Activated naive CD8-positive, alpha-beta T cell (primary cell): ENCODE data around the gene IGFBP1.

ENCODE experiments used
- H3K27ac Mint-ChIP-seq: one replicate; pipeline ENCODE4 v1.8.0; 2021; ENCODE audit warnings: mixed read lengths
- H3K27me3 Mint-ChIP-seq: one replicate; pipeline ENCODE4 v1.8.0; 2021; ENCODE audit warnings: mixed read lengths
- H3K36me3 Mint-ChIP-seq: one replicate; pipeline ENCODE4 v1.8.0; 2021; ENCODE audit warnings: mixed read lengths
- H3K4me1 Mint-ChIP-seq: one replicate; pipeline ENCODE4 v1.8.0; 2021; ENCODE audit warnings: low read depth, mixed read lengths
- H3K4me3 Mint-ChIP-seq: one replicate; pipeline ENCODE4 v1.8.0; 2021; ENCODE audit warnings: mild to moderate bottlenecking, mixed read lengths
- H3K9me3 Mint-ChIP-seq: one replicate; pipeline ENCODE4 v1.8.0; 2021; ENCODE audit warnings: low read depth, mixed read lengths

Gene IGFBP1

DNA sequence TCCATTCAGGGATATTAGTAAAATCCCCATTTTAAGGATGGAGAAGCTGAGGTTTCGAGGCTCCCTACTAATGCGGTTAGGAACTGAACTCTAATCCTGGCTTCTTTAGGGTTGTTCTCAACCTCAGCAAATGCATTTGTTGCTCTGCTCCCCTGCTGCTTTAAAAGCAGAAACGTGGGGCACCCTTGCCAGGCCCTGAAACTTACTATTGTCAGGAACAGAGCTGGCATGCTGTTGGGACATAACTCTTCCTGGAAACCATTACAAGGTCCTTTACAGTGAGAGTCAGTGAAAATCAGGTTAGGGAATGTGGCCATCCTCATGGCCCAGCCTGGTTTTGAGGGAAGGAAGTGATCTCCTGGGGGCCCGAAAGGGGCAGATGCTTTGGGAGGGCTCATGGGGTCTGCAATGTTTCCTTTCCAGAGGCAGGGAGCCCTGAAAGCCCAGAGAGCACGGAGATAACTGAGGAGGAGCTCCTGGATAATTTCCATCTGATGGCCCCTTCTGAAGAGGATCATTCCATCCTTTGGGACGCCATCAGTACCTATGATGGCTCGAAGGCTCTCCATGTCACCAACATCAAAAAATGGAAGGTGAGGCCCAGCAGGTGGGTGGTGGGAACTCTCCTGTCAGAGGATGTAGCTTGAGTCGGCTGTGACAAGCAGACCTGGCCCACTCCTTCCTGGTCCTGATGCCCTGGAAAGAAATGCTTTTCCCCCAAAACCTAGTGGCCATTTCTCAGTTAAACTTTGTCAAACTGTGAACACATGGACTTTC lies 2.0 kb downstream of the IGFBP1 start:
- Mint-ChIP-seq H3K27me3 (peaks cover 42% of the 10 kb centered on the region), H3K27ac (no peak overlapping the region), H3K9me3 (no peaks in the 10 kb centered on the region), H3K36me3 (no peaks in the 10 kb centered on the region), H3K4me1 (peaks cover 5% of the 10 kb centered on the region), H3K4me3 (no peak overlapping the region)

DNA sequence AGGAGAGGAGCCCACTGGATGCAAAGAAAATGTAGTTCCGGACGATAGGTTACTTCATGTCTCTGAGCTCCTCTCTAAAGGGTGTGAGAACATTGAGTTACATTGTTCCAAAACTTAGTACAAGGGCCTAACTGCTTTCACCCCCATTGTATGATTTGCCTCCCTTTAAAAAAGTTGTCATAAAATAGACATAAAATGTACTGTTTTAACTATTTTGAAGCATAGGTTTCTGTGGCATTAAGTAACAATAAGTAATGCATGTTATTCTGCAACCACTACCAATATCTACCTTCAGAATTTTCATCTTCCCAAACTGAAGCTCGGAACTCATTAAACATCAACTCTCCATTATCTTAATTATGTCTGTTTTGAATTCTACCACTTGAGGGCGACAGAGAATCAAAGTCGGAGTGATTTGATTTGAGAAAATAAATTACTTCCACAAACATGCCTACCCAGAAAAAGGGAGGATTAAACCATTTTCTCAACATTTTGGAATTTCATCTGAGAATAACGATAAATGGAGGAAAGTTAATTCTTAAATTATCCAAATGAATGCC lies 2.7 kb downstream of the IGFBP1 start:
- Mint-ChIP-seq H3K27ac (no peak overlapping the region), H3K27me3 (peaks cover 35% of the 10 kb centered on the region), H3K4me1 (peaks cover 5% of the 10 kb centered on the region), H3K36me3 (no peaks in the 10 kb centered on the region), H3K4me3 (no peak overlapping the region), H3K9me3 (no peaks in the 10 kb centered on the region)

DNA sequence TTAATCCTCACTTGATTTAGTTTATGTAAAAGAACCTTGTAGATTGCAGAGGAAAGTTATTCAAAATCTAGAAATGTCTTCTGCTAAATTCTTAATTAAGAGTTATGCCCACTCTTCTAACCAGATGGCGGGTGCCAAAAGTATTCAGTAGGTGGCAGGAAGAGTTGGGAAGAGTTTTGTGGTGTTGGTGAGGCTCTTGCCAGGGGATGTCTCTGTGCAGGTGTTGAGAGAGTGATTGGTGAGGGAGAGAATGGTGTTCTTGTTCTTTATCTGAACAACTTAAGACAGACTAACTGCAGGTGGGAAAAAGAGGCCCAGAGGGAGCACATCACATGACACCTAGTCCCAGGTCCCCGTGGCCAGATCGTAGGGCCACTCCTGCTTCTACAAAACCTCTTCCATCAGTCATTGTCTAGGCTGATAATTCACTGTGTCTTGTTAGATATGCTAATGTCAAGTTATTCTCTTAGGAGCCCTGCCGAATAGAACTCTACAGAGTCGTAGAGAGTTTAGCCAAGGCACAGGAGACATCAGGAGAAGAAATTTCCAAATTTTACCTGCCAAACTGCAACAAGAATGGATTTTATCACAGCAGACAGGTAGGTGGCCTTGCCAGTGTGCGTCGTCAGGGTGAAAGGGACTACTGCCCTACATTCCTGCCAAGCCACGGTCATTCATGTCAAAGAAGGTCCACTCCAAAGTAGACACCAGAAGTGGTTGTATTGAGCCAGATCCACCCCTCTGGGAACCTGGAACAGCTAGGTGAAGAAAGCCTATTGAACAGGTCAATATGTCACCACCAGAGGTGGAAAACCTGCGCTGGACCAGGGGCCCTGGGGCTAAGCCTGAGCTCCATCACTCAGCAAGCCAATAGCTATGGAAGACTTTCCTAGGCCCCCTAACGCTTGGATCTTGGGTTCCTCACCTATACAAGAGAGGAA lies 3.4 kb downstream of the IGFBP1 start:
- Mint-ChIP-seq H3K27me3 (peaks cover 36% of the 10 kb centered on the region), H3K4me1 (peaks cover 5% of the 10 kb centered on the region), H3K9me3 (no peaks in the 10 kb centered on the region), H3K4me3 (no peak overlapping the region), H3K27ac (no peak overlapping the region), H3K36me3 (no peaks in the 10 kb centered on the region)

DNA sequence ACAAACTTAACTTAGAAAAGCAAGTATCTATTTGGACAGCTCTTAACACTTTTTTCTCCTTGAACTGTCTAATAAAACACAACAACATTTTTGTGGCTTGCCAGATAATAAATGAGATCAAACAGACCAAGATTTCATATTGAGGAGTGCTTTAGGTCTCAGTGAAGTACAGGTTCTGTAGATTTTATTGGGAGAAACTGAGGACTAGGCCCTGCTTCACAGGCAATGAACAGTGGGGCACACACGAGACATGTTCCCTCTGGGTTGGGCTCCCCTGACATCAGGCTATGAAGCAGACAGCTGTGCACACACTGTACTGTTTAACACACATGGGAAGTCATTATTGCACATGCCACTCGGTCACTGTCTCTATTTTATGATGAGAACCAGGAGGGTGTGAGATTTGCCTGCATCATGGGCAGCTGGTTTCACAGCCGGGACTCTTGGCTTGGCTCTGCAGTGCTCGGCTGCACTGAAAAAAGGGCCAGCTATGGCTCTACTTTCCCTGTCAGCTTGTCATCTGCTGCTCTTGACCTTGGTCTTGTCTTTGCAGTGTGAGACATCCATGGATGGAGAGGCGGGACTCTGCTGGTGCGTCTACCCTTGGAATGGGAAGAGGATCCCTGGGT lies 4.2 kb downstream of the IGFBP1 start:
- Mint-ChIP-seq H3K9me3 (no peaks in the 10 kb centered on the region), H3K4me3 (no peak overlapping the region), H3K27me3 (peaks cover 32% of the 10 kb centered on the region), H3K36me3 (no peaks in the 10 kb centered on the region), H3K4me1 (peaks cover 5% of the 10 kb centered on the region), H3K27ac (no peak overlapping the region)

DNA sequence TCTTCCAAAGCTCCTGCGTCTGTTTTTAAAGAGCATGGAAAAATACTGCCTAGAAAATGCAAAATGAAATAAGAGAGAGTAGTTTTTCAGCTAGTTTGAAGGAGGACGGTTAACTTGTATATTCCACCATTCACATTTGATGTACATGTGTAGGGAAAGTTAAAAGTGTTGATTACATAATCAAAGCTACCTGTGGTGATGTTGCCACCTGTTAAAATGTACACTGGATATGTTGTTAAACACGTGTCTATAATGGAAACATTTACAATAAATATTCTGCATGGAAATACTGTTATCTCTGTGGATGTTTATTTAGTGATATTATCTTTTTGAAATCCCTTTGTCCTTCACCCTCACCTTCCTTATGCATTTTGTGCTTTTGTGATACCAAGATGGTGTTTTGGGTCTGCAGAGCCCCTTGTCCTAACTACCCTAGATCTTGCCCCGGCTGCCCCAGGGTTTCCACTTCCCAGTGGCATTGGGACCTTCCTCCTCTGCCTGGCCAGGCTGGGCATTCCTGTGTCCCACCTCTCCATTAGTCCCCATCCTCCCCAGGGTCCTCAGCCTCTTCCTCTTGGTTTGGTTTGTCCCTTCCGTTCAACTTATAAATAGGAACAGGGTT lies 5.2 kb downstream of the IGFBP1 start:
- H3K4me1 Mint-ChIP-seq: no peaks in the 10 kb centered on the region
- peaks cover 30% of the 10 kb centered on the region for H3K27me3 Mint-ChIP-seq
- H3K4me3 Mint-ChIP-seq: no peak overlapping the region
- no peaks in the 10 kb centered on the region for H3K36me3 Mint-ChIP-seq
- H3K9me3 Mint-ChIP-seq: no peaks in the 10 kb centered on the region
- no peak overlapping the region for H3K27ac Mint-ChIP-seq

DNA sequence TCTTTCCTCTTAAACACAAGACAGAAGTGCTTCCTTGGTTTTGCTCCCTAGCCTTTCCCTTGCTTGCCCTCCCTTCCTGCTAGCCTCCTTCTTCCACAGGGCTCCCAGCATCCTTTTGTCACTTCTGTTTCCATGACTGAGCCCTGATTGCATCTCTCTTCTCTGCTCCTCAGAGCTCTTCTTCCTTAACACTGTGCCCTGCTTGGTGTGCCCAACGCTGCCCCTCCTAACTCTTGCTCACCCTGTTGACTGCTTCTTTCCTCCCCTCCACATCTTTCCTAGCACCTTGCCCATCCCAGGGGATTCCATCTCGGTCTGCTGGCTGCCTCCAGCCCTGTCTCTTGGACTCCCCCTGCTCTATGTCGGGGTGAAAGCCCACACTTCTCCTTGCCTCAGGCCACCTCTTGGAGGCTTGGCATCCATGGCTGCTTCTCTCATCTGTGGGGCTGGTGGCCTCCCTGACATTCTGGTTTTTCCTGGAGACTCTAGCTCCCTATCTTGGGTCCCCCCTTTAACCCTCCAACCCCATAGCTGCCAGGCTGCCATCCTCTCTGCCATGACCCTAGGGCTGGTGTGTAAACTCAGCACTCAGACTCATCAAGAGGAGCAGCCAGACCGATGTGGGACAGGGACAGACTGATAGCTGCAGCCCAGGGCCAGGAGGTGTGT lies 5.8 kb downstream of the IGFBP1 start:
- no peaks in the 10 kb centered on the region for H3K9me3 Mint-ChIP-seq
- no peak overlapping the region for H3K27ac Mint-ChIP-seq
- H3K4me1 Mint-ChIP-seq: no peaks in the 10 kb centered on the region
- no peak overlapping the region for H3K4me3 Mint-ChIP-seq
- no peaks in the 10 kb centered on the region for H3K36me3 Mint-ChIP-seq
- H3K27me3 Mint-ChIP-seq: peaks cover 30% of the 10 kb centered on the region

DNA sequence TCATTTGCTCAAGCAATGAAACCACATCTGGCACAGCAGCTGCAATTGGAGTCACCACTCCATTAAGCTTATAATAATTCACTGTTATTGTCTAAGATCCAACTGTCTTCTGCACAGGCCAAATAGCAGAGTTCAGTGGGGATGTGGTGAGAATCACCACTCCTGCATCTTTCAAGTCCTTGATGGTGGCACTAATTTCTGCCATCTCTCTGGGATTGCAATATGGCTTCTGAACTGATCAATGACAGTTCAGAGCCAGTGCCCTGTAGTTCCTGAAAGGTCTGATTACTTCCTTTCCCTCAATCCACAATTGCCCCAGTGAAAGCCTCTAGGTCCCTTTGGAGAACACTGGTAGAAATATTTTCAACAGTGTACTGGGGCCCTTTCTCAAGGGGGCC lies 6.4 kb downstream of the IGFBP1 start:
- Mint-ChIP-seq H3K4me1 (no peaks in the 10 kb centered on the region), H3K27me3 (peaks cover 27% of the 10 kb centered on the region), H3K4me3 (no peak overlapping the region), H3K9me3 (no peaks in the 10 kb centered on the region), H3K27ac (no peak overlapping the region), H3K36me3 (no peaks in the 10 kb centered on the region)

DNA sequence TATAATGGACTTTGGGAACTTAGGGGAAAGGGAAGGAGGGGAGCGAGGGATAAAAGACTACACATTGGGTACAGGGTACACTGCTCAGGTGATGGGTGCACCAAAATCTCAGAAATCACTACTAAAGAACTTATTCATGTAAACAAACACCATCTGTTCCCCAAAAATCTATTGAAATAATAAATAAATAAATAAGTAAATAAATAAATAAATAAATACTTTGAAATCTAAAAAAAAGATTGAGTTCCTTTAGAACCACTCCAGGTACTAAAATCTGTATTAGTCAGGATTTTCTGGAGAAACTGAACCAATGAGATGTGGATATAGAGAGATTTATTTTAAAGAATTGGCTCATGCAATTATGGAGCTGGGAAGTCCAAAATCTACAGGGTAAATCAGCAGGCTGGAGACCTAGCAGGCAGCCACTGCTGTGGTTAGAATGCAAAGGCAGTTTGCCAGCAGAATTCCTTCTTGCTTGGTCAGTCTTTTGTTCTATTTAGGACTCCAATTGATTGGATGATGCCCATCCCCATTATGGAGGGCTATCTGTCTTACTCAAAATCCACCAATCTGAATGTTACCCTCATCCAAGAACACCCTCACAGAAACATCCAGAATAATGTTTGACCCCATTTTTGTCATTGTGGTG lies 8.9 kb downstream of the IGFBP1 start:
- peaks cover 28% of the 10 kb centered on the region for H3K27me3 Mint-ChIP-seq

DNA sequence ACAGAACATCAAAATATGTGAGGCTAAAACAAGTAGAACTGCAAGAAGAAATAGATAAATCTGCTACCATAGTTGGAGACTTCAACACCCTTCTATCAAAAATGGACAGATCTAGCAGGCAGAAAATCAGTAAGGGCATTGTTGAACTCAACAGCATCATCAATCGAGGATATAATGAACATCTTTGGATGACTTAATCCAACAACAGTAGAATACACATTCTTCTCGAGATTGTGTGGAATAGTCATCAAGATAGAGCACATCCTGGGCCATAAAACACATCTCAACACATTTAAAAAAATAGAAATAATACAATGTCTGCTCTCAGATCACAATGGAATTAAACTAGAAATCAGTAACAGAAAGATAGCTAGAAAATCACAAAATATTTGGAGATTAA lies 9.9 kb downstream of the IGFBP1 start:
- H3K27me3 Mint-ChIP-seq: peaks cover 25% of the 10 kb centered on the region
- H3K36me3 Mint-ChIP-seq: no peaks in the 10 kb centered on the region
- H3K4me1 Mint-ChIP-seq: no peaks in the 10 kb centered on the region
- H3K27ac Mint-ChIP-seq: no peak overlapping the region
- H3K9me3 Mint-ChIP-seq: peaks cover 3% of the 10 kb centered on the region
- no peak overlapping the region for H3K4me3 Mint-ChIP-seq

More for the DNA sequence above, 8.9 kb downstream of the IGFBP1 start:
- Mint-ChIP-seq H3K4me1 (no peaks in the 10 kb centered on the region), H3K9me3 (no peaks in the 10 kb centered on the region), H3K4me3 (no peak overlapping the region), H3K27ac (no peak overlapping the region), H3K36me3 (no peaks in the 10 kb centered on the region)

DNA sequence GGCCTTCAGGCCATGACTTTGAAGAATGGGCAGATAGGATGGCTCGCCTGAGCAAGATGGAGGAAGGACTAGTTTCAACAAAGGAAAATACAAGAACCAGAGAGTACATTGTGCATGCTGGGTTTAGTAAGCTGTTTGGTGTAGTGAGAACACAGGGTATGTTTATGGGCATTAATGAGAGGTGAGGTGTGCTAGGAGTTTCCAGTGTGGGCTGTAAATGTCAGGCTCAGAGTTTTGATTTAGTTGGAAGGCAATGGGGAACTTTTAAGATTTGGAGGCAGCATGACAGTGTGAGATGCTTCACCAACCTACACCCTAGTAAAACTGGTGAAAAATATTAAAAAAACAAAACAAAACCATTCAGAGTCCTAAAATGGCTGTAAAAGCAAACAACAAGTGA lies 13.3 kb downstream of the IGFBP1 start:
- Mint-ChIP-seq H3K4me3 (no peak overlapping the region), H3K27me3 (peaks cover 11% of the 10 kb centered on the region), H3K27ac (no peak overlapping the region), H3K36me3 (no peaks in the 10 kb centered on the region), H3K4me1 (no peaks in the 10 kb centered on the region), H3K9me3 (peaks cover 6% of the 10 kb centered on the region)

DNA sequence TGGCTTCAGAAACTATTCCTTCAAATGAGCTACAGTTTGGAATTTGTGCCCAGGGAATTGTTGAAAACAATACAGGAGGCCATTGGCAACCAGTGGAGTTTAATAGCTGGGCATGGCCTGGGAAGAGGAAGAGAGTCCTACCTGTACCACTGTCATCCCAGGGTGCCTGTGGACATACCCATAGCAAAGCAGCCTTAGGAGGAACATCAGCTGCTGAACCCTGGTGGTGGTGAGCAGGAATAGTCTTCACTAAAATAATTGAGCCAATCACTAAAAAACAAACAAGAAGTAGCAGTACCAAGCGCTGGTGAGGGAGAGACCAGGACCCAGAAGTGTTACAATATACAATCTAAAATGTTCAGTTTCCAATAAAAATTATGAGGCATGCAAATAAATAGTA lies 14.5 kb downstream of the IGFBP1 start:
- Mint-ChIP-seq H3K36me3 (no peaks in the 10 kb centered on the region), H3K27me3 (peaks cover 7% of the 10 kb centered on the region), H3K9me3 (peaks cover 6% of the 10 kb centered on the region), H3K27ac (no peak overlapping the region), H3K4me1 (no peaks in the 10 kb centered on the region), H3K4me3 (no peak overlapping the region)

DNA sequence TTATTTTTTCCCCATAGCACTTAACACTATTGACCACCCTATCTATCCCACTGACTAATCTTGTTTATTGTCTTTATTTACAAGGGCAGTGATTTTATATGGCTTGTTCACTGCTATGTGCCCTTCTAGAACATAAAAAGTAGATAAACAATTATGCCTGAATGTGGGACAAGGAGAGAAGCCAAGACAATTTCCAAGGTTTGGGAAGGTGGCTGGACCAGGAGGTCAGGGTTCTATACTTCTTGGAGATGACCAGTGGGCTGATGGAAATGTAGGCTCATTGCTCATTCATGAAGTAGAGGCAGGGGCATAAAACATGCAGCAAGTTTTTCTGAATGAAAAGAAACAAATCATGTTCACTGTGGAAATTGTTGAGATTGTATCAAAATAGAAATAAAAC lies 21.3 kb downstream of the IGFBP1 start:
- Mint-ChIP-seq H3K36me3 (no peaks in the 10 kb centered on the region), H3K4me1 (no peaks in the 10 kb centered on the region), H3K9me3 (no peaks in the 10 kb centered on the region), H3K27ac (no peak overlapping the region), H3K27me3 (peaks cover 6% of the 10 kb centered on the region), H3K4me3 (no peak overlapping the region)

DNA sequence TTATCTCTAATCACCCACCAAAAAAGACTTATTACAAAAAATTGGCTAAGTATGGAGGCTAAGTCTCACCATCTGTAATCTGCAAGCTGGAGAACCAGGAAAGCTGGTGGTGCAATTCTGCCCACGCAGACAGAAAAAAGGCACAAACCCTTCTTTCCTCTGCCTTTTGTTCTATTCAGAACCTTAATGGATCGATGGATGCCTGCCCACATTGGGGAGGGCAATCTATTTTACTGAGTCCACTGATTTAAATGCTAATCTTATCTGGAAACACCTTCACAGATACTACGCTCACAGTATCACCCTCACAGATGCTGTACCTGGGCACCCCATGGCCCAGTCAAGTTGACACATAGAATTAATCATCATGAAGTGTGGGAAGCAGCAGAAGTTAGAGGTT lies 22.6 kb downstream of the IGFBP1 start:
- H3K27me3 Mint-ChIP-seq: peaks cover 7% of the 10 kb centered on the region
- no peaks in the 10 kb centered on the region for H3K9me3 Mint-ChIP-seq
- no peaks in the 10 kb centered on the region for H3K36me3 Mint-ChIP-seq
- H3K27ac Mint-ChIP-seq: no peak overlapping the region
- no peak overlapping the region for H3K4me3 Mint-ChIP-seq
- H3K4me1 Mint-ChIP-seq: no peaks in the 10 kb centered on the region

DNA sequence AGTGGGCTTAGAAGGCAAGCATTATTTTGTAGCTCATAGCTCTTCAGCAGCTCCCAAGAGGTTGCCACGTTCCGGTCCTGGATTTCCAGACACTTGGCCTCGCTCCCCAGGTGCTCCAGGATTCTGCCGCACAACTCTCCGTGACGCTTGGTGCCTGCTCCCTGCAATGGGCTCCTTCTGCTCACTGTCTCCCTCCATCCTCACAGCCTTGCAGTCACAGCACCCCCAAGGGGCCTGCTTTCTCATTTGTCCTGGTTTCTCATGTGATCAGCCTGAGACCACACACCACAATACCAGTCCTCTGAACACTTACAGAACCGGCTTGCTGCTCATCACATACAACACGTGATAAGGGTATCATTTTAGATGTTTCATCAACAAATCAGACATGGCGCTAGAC lies 23.0 kb downstream of the IGFBP1 start:
- H3K9me3 Mint-ChIP-seq: no peaks in the 10 kb centered on the region
- no peak overlapping the region for H3K4me3 Mint-ChIP-seq
- H3K27me3 Mint-ChIP-seq: peaks cover 10% of the 10 kb centered on the region
- no peaks in the 10 kb centered on the region for H3K36me3 Mint-ChIP-seq
- H3K4me1 Mint-ChIP-seq: no peaks in the 10 kb centered on the region
- H3K27ac Mint-ChIP-seq: no peak overlapping the region
